ENCODE data around the gene RPS26.
"Not testable (repeated sequence)": the region's sequence is repeated elsewhere in the genome, so short reads cannot be mapped to it uniquely, and the experiment has no call there.

RPS26 gene

GRCh38 chr12:56041552-56042429 lies at the start of gene RPS26:
TSS of gene RPS26 (plus strand) at chr12:56041918. CDS start at chr12:56042167, 249 bp downstream.
- DNase-seq, result peak; percentile 90

- no peak for DNase-seq
Observed at GRCh38 chr12:55993230-55993853, 48.4 kb upstream of the RPS26 start.

GRCh38 chr12:55995366-55995765 lies 46.4 kb upstream of the RPS26 start:
- DNase-seq, result no peak

GRCh38 chr12:55996201-55996714 lies 45.5 kb upstream of the RPS26 start:
- peak; percentile 75 for DNase-seq

DNA sequence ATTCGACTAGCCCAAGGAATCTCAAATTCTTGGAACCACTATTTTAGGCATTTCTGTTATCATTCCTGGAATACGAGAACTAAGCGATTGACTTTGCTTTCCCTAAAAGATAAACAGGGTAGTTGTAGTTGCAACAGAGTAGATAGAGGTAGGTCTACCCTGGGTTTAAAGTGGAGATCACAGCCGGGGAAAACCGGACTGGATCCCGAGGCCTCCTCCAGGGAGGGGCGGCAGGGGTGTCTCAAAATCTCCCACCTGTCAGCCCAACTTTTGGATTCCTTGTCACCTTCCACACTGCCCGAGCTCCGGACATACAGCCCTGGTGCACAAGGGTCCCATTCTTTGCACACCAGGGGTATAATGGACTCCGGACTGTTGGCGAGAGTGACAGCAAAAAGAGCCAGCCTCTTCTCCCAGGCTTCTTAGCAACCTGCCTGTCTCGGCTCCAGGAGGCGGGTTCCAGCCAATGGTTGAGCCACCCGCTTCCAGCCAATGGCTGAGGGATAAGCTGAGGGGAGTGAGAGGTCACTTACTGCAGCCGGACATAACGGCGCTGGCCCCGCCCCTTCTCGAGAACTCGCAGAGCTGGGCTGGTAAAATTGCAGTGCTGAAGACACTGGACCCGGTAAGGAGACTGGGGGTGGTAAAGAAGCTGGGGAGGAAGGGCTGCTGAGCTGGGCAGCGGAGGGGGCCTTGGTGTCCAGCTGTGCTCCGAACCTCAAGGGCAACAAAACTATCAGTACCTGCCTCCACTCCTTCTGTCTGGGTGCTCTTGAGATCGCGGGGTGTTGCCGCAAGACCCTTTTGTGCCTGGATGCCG lies 44.8 kb upstream of the RPS26 start, which contains the start of gene SUOX:
SUOX (plus strand) TSS at position 562 of the 820 bp plus-strand sequence. CDS start 4,946 bp downstream, outside the sequence.
- DNase-seq, result peak; percentile 15

GRCh38 chr12:55997535-55997859 lies 44.2 kb upstream of the RPS26 start:
- DNase-seq, result peak; percentile 5

DNA sequence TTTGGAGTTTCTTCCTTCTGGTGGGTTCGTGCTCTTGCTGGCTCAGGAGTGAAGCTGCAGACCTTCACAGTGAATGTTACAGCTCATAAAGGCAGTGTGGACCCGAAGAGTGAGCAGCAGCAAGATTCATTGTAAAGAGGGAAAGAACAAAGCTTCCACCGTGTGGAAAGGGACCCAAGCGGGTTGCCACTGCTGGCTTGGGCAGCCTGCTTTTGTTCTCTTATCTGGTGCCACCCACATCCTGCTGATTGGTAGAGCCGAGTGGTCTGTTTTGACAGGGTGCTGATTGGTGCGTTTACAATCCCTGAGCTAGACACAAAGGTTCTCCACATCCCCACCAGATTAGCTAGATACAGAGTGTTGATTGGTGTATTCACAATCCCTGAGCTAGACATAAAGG lies 42.2 kb upstream of the RPS26 start:
- DNase-seq, result not testable (repeated sequence)

DNA sequence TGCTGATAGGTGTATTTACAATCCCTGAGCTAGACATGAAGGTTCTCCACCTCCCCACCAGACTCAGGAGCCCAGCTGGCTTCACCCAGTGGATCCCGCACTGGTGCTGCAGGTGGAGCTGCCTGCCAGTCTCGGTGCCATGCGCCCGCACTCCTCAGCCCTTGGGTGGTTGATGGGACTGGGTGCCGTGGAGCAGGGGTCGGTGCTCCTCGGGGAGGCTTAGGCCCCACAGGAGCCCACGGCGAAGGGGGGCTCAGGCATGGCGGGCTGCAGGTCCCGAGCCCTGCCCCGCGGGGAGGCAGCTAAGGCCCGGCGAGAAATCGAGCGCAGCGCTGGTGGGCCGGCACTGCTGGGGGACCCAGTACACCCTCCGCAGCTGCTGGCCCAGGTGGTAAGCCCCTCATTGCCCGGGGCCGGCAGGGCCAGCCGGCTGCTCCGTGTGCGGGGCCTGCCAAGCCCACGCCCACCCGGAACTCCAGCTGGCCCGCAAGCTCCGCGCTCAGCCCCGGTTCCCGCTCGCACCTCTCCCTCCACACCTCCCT lies 41.6 kb upstream of the RPS26 start:
- not testable (repeated sequence) for DNase-seq

- no peak for DNase-seq
Observed at GRCh38 chr12:56001487-56002100, 40.1 kb upstream of the RPS26 start.

GRCh38 chr12:56003376-56003775 lies 38.3 kb upstream of the RPS26 start:
- DNase-seq, result not testable (repeated sequence)

DNA sequence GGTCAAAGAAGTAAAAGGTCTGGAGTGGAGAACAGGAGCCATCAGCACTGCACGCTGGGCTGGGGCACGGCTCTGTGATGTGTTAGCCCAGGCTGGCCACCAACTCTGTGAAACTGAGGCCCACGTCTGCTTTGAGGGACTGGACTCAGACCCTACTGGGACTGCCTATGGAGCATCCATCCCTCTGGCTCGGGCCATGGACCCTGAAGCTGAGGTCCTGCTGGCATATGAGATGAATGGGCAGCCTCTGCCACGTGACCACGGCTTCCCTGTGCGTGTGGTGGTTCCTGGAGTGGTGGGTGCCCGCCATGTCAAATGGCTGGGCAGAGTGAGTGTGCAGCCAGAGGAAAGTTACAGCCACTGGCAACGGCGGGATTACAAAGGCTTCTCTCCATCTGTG lies 37.5 kb upstream of the RPS26 start:
- no peak for DNase-seq

DNA sequence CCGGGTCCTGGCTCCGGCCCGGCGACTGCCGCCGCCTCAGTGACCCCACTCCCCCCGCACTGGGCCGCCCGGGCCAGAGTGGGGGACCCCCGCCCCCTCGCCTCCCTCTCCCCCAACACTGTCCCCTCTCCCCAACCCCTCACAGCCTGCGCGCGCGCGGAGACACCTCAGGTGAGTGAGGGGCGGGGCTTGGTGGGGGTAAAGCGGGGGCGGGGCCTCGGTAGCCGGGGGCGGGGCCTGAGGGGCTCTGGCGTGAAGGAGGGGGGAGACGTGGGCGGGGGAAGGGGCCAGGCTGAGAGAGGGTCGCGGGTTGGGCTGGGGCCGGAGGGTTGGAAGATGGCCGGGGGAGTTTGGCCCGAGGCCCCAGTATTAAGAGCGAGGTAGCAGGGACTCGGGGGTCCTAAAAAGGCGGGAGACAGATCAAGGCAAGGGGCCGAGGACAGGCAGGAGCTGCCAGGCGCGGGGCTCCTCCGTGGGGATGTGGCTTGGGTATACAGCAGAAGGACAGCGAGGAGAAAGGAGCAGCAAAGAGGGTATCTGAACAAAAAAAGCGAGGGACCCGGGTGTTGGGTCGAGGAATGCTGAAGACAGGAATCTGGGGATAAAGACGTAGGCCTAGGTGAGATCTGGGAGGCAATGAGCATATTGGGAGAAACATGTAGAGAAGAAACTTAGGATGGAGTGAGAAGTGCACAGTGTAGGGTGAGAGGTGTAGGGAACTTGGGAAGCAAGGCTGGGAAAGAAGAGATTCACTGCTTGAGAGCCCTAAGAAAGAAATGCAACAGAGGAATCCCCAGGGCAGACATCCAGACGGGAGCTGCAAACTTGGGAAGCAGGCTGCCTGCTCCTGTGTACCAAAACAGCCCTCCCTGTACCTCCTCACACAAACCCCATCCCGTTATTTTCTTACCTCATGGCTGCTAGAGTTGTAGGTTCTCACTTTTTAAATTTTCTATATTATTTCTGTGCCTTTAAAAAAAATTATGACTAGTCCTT lies 33.9 kb upstream of the RPS26 start:
- DNase-seq, result peak; percentile 86

DNA sequence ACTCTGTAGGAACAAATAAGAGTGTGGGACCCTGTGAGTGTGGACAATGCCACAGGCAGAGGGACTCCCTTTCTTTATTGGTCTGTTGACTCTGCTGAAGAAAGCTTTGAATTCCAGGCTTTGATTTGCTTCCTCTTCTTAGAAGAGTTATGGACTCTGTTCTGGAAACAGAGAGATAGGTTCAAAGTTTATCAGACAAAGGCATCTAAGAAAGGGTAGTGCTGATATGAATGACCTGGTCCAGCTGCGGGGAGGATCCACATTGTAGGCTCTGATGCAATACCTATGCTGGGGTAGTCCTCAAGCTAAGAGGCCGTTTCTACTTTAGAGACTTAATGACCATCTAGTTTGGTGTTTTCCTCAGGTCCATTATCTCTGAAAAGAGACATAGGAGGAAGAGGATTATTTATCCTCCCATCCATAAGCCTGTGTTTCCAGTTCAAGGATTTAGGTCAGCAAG lies 31.6 kb upstream of the RPS26 start:
- no peak for DNase-seq

GRCh38 chr12:56011509-56012090 lies 30.1 kb upstream of the RPS26 start:
- no peak for DNase-seq

GRCh38 chr12:56013482-56013881 lies 28.2 kb upstream of the RPS26 start:
- DNase-seq, result no peak

DNA sequence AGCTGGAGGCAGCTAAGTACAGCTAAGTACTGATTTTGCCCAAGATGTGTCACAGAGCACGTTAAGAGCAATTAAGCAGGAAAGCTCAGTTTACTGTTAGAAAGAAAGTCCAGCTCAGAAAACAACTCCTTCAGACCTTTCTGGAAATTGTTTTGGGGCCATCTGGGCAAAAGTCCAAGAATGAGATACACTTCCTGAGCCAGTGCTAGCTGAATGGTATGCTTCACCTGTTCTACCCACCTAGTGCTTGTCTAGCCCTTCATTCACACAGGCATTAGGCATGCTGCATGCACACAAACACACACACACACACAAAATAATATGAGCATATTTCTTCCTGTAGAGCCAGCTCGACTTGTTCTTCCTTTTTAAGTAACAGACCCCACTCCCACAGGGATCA lies 27.5 kb upstream of the RPS26 start:
- DNase-seq, result no peak

GRCh38 chr12:56017181-56017580 lies 24.5 kb upstream of the RPS26 start:
- no peak for DNase-seq

DNA sequence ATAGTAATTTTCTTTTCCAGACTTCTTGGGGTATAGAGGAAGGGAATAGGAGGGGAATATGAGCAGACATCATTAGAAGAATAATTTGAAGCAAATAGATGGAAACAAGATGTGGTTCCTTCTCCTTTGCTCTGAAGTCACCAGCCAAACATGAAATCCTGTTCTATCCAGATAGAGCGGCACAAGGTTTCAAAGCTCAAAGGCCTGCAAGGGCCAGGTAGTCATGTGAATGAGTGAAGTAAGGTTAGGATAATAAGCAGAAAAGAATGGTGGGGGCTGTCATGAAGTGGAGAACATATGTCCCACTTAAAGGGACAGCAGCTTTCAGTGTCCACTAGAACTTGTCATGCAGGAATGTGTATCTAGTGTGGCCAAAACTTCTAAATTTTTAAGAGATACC lies 23.4 kb upstream of the RPS26 start:
- no peak for DNase-seq

- peak; percentile 33 for DNase-seq
Observed at GRCh38 chr12:56020423-56021184, 21.1 kb upstream of the RPS26 start, which contains the start of gene IKZF4. TSS of gene IKZF4 (plus strand) at chr12:56021043. CDS start at chr12:56021494, 451 bp downstream.

Data from CD4-positive, alpha-beta T cell treated with Interleukin-6 for 4 hours (primary cell).